ENCODE results near the gene DENND1C.

GRCh38 chr19:6501740-6502648 lies 20.4 kb upstream of the DENND1C start, which contains the start of gene TUBB4A:
- TF ChIP-seq CTCF (conservative IDR thresholded peaks at IDR 0.05; ENCODE audit: low read length) (no peak), EZH2phosphoT487 (IDR thresholded peaks at IDR 0.05; ENCODE audit: borderline replicate concordance, low read depth, low read length) (no peak)

Data from OCI-LY7 (cell line).